Neural cell (in vitro differentiated cells): Measurements from ENCODE around the gene CIAO1. TPM values are rescaled to one million over a fixed set of nuclear protein-coding genes. Genes with fewer than 3 reads are reported as not detected.
"Not testable (repeated sequence)": the region's sequence is repeated elsewhere in the genome, so short reads cannot be mapped to it uniquely, and the experiment has no call there.

Experiments
- H2AFZ ChIP-seq: fragments of 200-600, 300-800 bp; sonication (generic), shearing (Covaris generic); 2 replicates; pipeline ENCODE4 v1.6.0; 2014; ENCODE audit warnings: low read depth, mild to moderate bottlenecking, antibody characterized with exemption, low read length, moderate library complexity
- H3F3A ChIP-seq: fragments of 200-600 bp; shearing (Covaris generic); 2 replicates; pipeline ENCODE4 v1.6.1; 2016; ENCODE audit warnings: mild to moderate bottlenecking, moderate library complexity, mixed read lengths, antibody characterized with exemption, low read length; ENCODE audit not compliant: insufficient read depth, poor library complexity, severe bottlenecking
- H3K27ac ChIP-seq: fragments of 200-600, 300-800 bp; sonication (generic), shearing (Covaris generic); 2 replicates; pipeline ENCODE4 v1.5.1; 2014; ENCODE audit warnings: mild to moderate bottlenecking, low read length, moderate library complexity
- H3K27me3 ChIP-seq: fragments of 300-800, 200-600 bp; sonication (generic), shearing (Covaris generic); 2 replicates; pipeline ENCODE4 v1.6.0; 2014; ENCODE audit warnings: mild to moderate bottlenecking, low read depth, low read length, moderate library complexity; ENCODE audit not compliant: insufficient read depth
- H3K36me3 ChIP-seq: fragments of 300-800, 200-600 bp; sonication (generic), shearing (Covaris generic); 2 replicates; pipeline ENCODE4 v1.5.1; 2014; ENCODE audit warnings: mild to moderate bottlenecking, antibody characterized with exemption, low read length, moderate library complexity; ENCODE audit not compliant: insufficient read depth
- H3K4me2 ChIP-seq: fragments of 300-800, 200-600 bp; sonication (generic), shearing (Covaris generic); 2 replicates; pipeline ENCODE4 v1.6.0; 2014; ENCODE audit warnings: mild to moderate bottlenecking, low read length
- H3K4me3 ChIP-seq: fragments of 300-800, 200-600 bp; sonication (generic), shearing (Covaris generic); 2 replicates; pipeline ENCODE4 v1.5.1; 2014; ENCODE audit warnings: mild to moderate bottlenecking, low read length, moderate library complexity
- H3K79me2 ChIP-seq: fragments of 200-600 bp; shearing (Covaris generic); replicated peaks from 2 replicates; pipeline ENCODE4 v1.6.0; 2014; ENCODE audit warnings: mild to moderate bottlenecking, low read length, moderate library complexity; ENCODE audit not compliant: insufficient read depth
- H3K9ac ChIP-seq: fragments of 300-800, 200-600 bp; sonication (generic), shearing (Covaris generic); 2 replicates; pipeline ENCODE4 v1.6.1; 2016; ENCODE audit warnings: mild to moderate bottlenecking, low read length, mixed read lengths
- H3K9me2 ChIP-seq: fragments of 200-600 bp; shearing (Covaris generic); 2 replicates; pipeline ENCODE4 v1.6.1; 2016; ENCODE audit warnings: mild to moderate bottlenecking, low read length, mixed read lengths; ENCODE audit not compliant: insufficient read depth
- H3K9me3 ChIP-seq: fragments of 200-600, 300-800 bp; sonication (generic), shearing (Covaris generic); 2 replicates; pipeline ENCODE4 v1.6.1; 2016; ENCODE audit warnings: mild to moderate bottlenecking, mixed run types, low read length, moderate library complexity, mixed read lengths
- H4K20me1 ChIP-seq: fragments of 200-600 bp; shearing (Covaris generic); 2 replicates; pipeline ENCODE4 v1.6.1; 2016; ENCODE audit warnings: mild to moderate bottlenecking, mixed run types; ENCODE audit not compliant: insufficient read depth
- EP300 ChIP-seq: fragments of 450-650 bp; conservative IDR thresholded peaks from 2 replicates; pipeline ENCODE4 v1.6.1; 2014; ENCODE audit warnings: antibody characterized with exemption, mild to moderate bottlenecking, moderate library complexity; ENCODE audit not compliant: poor library complexity, severe bottlenecking
- EZH2 ChIP-seq: fragments of 200-600, 300-800 bp; shearing (Covaris generic), sonication (generic); IDR thresholded peaks from 2 replicates; pipeline ENCODE4 v1.6.1; 2014; ENCODE audit warnings: antibody characterized with exemption, low read length, borderline replicate concordance, mild to moderate bottlenecking; ENCODE audit not compliant: insufficient read depth, poor library complexity, severe bottlenecking
- MXI1 ChIP-seq: fragments of 450-650 bp; conservative IDR thresholded peaks from 2 replicates; pipeline ENCODE4 v1.6.1; 2014; ENCODE audit warnings: antibody characterized with exemption, mild to moderate bottlenecking; ENCODE audit not compliant: poor library complexity, severe bottlenecking
- POLR2AphosphoS5 ChIP-seq: IDR thresholded peaks from 2 replicates; pipeline ENCODE4 v1.6.1; 2012
- RAD21 ChIP-seq: fragments of 450-650 bp; conservative IDR thresholded peaks from 2 replicates; pipeline ENCODE4 v1.6.1; 2014; ENCODE audit warnings: antibody characterized with exemption, mild to moderate bottlenecking, moderate library complexity
- SMC3 ChIP-seq: fragments of 450-650 bp; conservative IDR thresholded peaks from 2 replicates; pipeline ENCODE4 v1.6.1; 2014; ENCODE audit warnings: antibody characterized with exemption, mild to moderate bottlenecking, moderate library complexity; ENCODE audit not compliant: poor library complexity
- TAF1 ChIP-seq: IDR thresholded peaks from 2 replicates; pipeline ENCODE4 v1.6.1; 2012; ENCODE audit warnings: low read depth
- polyA plus RNA-seq: library from polyadenylated mRNA; depleted of rRNA; stranded (reverse); fragments of >200 nt; gene quantifications from 2 replicates; pipeline ENCODE4 v1.2.3, GENCODE V29; 2014
- TF ChIP-seq, protein P1 (sequence below): fragments of 450-650 bp; IDR thresholded peaks from 2 replicates; pipeline ENCODE4 v1.5.1; 2014; ENCODE audit warnings: antibody characterized with exemption, mild to moderate bottlenecking, moderate library complexity; ENCODE audit not compliant: poor library complexity, severe bottlenecking
- TF ChIP-seq, protein P2 (sequence below): IDR thresholded peaks from 2 replicates; pipeline ENCODE4 v1.6.1; 2012; ENCODE audit warnings: borderline replicate concordance

The CIAO1 gene
- polyA plus RNA-seq, 1 donor from 2014 or later = 182 TPM

DNA sequence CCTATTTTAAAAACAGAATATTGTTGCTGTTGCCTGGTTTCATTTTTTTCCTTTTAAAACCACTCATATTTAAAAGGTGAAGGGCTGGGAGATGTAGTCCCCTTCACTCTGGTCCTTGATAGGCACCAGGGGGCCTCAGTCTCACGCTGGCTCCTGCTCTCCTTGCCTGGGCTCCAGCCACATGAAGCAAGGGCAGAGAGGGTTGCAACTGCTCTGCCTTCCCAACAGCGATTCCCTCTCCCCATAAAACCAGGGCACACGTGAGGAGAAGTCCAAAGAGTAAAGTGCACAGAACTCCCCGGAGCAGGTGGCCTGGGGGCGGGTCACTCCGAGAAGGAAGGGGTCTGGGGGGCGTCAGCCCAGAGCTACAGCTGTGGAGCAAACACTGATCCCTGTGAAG is 13.0 kb upstream of the CIAO1 start:
- no peak overlapping the region for H3K4me3 ChIP-seq
- H3F3A ChIP-seq = no peaks in the 10 kb centered on the region
- H3K9me2 ChIP-seq = no peaks in the 10 kb centered on the region
- no peaks in the 10 kb centered on the region for H4K20me1 ChIP-seq
- H3K9ac ChIP-seq = no peak overlapping the region
- no peaks in the 10 kb centered on the region for H3K27me3 ChIP-seq
- no peaks in the 10 kb centered on the region for H3K9me3 ChIP-seq
- H3K27ac ChIP-seq = no peak overlapping the region
- no peaks in the 10 kb centered on the region for H3K36me3 ChIP-seq
- no peak overlapping the region for H2AFZ ChIP-seq
- H3K79me2 ChIP-seq = no peaks in the 10 kb centered on the region
- TF ChIP-seq TAF1 (no peak), RAD21 (no peak)
- H3K4me2 ChIP-seq = no peak overlapping the region

DNA sequence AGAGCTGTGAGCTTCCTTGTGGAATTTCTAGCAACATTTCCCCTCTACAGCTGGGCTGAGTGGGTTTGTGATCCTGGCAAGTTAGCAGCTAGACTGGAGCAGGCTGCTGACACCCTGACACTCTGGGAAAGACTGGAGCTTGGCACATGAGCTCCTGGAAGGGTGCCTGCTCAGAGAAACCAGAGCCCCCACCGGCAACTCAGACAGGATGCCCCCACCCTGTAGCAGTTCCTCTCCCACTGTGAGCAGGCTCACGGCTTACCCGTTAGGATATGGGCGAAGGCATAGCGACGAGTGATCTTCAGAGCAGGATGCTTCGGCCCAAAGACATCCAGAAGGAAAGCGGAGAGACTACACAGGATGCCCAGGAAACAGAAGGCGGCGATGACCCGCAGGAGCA is 11.5 kb upstream of the CIAO1 start:
- Histone ChIP-seq H3K36me3 (no peaks in the 10 kb centered on the region), H3K9me2 (no peaks in the 10 kb centered on the region), H3F3A (no peaks in the 10 kb centered on the region), H2AFZ (no peak overlapping the region), H3K27ac (no peak overlapping the region), H3K9me3 (no peaks in the 10 kb centered on the region), H3K27me3 (no peaks in the 10 kb centered on the region), H3K79me2 (no peaks in the 10 kb centered on the region), H4K20me1 (no peaks in the 10 kb centered on the region), H3K4me3 (no peak overlapping the region), H3K9ac (no peak overlapping the region), H3K4me2 (no peak overlapping the region)
- no peak for TF ChIP-seq EZH2

DNA sequence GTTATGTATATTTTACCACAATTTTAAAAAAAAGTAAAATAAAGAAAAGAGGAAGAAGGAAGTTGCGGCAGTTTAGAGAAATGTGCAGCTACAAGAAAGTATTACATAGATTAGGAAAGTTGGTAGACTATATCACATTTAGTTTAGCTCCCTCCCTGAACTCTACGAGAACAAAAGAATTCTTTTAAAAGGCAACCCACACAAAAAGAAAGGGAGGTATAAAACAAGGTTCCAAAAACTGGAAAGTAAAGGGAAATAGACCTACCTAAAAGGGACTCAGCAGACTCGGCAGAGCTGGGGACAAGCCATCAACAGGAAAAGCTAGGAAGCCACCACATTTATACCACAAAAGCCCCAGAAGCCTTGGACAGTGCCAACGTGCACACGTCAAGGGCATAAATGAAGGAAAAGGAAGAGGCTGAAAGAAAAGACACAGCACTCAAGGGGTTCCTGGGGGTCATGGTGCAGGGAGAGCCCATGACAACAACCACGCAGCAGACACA is 9.4 kb upstream of the CIAO1 start:
- Histone ChIP-seq H3K27me3 (no peaks in the 10 kb centered on the region), H3K9me3 (no peaks in the 10 kb centered on the region), H3K9me2 (no peaks in the 10 kb centered on the region), H3K9ac (no peak overlapping the region), H3K27ac (no peak overlapping the region), H2AFZ (no peak overlapping the region), H3K4me3 (no peak overlapping the region), H3F3A (no peaks in the 10 kb centered on the region), H3K36me3 (no peaks in the 10 kb centered on the region), H4K20me1 (peaks cover 4% of the 10 kb centered on the region), H3K4me2 (no peak overlapping the region), H3K79me2 (peaks cover 4% of the 10 kb centered on the region)
- TF ChIP-seq MXI1 (no peak), EP300 (no peak), RAD21 (no peak), POLR2AphosphoS5 (no peak), EZH2 (no peak), TAF1 (no peak), SMC3 (no peak)
- TF ChIP-seq, protein P1, sequence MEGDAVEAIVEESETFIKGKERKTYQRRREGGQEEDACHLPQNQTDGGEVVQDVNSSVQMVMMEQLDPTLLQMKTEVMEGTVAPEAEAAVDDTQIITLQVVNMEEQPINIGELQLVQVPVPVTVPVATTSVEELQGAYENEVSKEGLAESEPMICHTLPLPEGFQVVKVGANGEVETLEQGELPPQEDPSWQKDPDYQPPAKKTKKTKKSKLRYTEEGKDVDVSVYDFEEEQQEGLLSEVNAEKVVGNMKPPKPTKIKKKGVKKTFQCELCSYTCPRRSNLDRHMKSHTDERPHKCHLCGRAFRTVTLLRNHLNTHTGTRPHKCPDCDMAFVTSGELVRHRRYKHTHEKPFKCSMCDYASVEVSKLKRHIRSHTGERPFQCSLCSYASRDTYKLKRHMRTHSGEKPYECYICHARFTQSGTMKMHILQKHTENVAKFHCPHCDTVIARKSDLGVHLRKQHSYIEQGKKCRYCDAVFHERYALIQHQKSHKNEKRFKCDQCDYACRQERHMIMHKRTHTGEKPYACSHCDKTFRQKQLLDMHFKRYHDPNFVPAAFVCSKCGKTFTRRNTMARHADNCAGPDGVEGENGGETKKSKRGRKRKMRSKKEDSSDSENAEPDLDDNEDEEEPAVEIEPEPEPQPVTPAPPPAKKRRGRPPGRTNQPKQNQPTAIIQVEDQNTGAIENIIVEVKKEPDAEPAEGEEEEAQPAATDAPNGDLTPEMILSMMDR = no peak
- TF ChIP-seq, protein P2, sequence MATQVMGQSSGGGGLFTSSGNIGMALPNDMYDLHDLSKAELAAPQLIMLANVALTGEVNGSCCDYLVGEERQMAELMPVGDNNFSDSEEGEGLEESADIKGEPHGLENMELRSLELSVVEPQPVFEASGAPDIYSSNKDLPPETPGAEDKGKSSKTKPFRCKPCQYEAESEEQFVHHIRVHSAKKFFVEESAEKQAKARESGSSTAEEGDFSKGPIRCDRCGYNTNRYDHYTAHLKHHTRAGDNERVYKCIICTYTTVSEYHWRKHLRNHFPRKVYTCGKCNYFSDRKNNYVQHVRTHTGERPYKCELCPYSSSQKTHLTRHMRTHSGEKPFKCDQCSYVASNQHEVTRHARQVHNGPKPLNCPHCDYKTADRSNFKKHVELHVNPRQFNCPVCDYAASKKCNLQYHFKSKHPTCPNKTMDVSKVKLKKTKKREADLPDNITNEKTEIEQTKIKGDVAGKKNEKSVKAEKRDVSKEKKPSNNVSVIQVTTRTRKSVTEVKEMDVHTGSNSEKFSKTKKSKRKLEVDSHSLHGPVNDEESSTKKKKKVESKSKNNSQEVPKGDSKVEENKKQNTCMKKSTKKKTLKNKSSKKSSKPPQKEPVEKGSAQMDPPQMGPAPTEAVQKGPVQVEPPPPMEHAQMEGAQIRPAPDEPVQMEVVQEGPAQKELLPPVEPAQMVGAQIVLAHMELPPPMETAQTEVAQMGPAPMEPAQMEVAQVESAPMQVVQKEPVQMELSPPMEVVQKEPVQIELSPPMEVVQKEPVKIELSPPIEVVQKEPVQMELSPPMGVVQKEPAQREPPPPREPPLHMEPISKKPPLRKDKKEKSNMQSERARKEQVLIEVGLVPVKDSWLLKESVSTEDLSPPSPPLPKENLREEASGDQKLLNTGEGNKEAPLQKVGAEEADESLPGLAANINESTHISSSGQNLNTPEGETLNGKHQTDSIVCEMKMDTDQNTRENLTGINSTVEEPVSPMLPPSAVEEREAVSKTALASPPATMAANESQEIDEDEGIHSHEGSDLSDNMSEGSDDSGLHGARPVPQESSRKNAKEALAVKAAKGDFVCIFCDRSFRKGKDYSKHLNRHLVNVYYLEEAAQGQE = no peak

DNA sequence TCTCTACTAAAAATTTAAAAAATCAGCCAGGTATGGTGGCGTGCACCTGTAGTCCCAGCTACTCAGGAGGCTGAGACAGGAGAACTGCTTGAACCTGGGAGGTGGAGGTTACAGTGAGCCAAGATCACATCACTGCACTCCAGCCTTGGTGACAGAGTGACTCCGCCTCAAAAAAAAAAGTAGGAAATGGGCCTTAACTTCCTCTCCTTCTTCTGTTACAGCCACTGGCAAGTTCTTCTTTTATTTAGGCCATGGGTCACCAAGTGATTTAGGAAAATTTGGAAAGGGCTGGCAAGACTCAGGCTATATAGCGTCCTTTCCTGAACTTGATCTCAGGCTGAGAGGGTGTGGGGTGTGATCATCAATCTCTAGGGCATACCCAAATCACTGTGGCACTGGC is 8.3 kb upstream of the CIAO1 start:
- not testable (repeated sequence) for H3K79me2 ChIP-seq, H3K27ac ChIP-seq

More for the DNA sequence above, 8.3 kb upstream of the CIAO1 start:
- not testable (repeated sequence) for H3K27me3 ChIP-seq, H3F3A ChIP-seq, H3K4me3 ChIP-seq, H3K36me3 ChIP-seq, H3K9ac ChIP-seq, H4K20me1 ChIP-seq, H3K9me2 ChIP-seq, H2AFZ ChIP-seq, H3K9me3 ChIP-seq, H3K4me2 ChIP-seq
